SJCRH30 (cell line): Measurements from ENCODE around the gene GRID1. TPM values are rescaled to one million over a fixed set of nuclear protein-coding genes. Genes with fewer than 3 reads are reported as not detected.

ENCODE experiments used
- DNase-seq, 2 experiments: peaks; one replicate each; pipeline ENCODE4 v3.0.0-alpha.2; 2015 to 2020
- H3K27ac ChIP-seq: fragments of 250-450 bp; sonication (Bioruptor Pico); 2 replicates; pipeline ENCODE4 v1.5.1; 2020; ENCODE audit warnings: mild to moderate bottlenecking, moderate library complexity
- H3K27me3 ChIP-seq: fragments of 250-450 bp; sonication (Bioruptor Pico); 2 replicates; pipeline ENCODE4 v1.5.1; 2020; ENCODE audit warnings: mild to moderate bottlenecking, moderate library complexity
- H3K36me3 ChIP-seq: fragments of 250-450 bp; sonication (Bioruptor Pico); 2 replicates; pipeline ENCODE4 v1.5.1; 2020; ENCODE audit warnings: mild to moderate bottlenecking, moderate library complexity
- H3K4me1 ChIP-seq: fragments of 250-450 bp; sonication (Bioruptor Pico); 2 replicates; pipeline ENCODE4 v1.5.1; 2020; ENCODE audit warnings: mild to moderate bottlenecking, moderate library complexity
- H3K4me3 ChIP-seq: fragments of 250-450 bp; sonication (Bioruptor Pico); 2 replicates; pipeline ENCODE4 v1.5.1; 2020; ENCODE audit warnings: mild to moderate bottlenecking, moderate library complexity
- H3K9me3 ChIP-seq: fragments of 250-450 bp; sonication (Bioruptor Pico); replicated peaks from 2 replicates; pipeline ENCODE4 v1.5.1; 2020; ENCODE audit warnings: mild to moderate bottlenecking, moderate library complexity
- total RNA-seq: library from RNA; depleted of rRNA; stranded (reverse); fragments of >200 nt; shearing (Covaris generic); gene quantifications from 2 replicates; pipeline ENCODE4 v1.2.3, GENCODE V29; 2014

GRID1 gene
- total RNA-seq, 1 experiment from 2014 or later, result not detected

- Histone ChIP-seq H3K4me3 (no peak overlapping the region), H3K27me3 (no peaks in the 10 kb centered on the region), H3K4me1 (no peaks in the 10 kb centered on the region), H3K27ac (no peak overlapping the region), H3K36me3 (no peaks in the 10 kb centered on the region), H3K9me3 (no peaks in the 10 kb centered on the region)
- DNase-seq, result no peak
Measured at GRCh38 chr10:86333826-86334487, 32.6 kb downstream of the GRID1 start.

- H3K4me1 ChIP-seq, result no peaks in the 10 kb centered on the region
- H3K9me3 ChIP-seq, result no peaks in the 10 kb centered on the region
- H3K27me3 ChIP-seq, result no peaks in the 10 kb centered on the region
- no peak overlapping the region for H3K4me3 ChIP-seq
- H3K36me3 ChIP-seq, result no peaks in the 10 kb centered on the region
- DNase-seq, result no peak
- H3K27ac ChIP-seq, result no peak overlapping the region
Measured at GRCh38 chr10:86331861-86332260, 34.7 kb downstream of the GRID1 start.

GRCh38 chr10:86330778-86331763 lies 35.5 kb downstream of the GRID1 start:
- Histone ChIP-seq H3K27me3 (no peaks in the 10 kb centered on the region), H3K36me3 (no peaks in the 10 kb centered on the region), H3K27ac (no peak overlapping the region), H3K4me3 (no peak overlapping the region), H3K4me1 (no peaks in the 10 kb centered on the region), H3K9me3 (no peaks in the 10 kb centered on the region)
- no peak for DNase-seq

GRCh38 chr10:86329896-86330680 lies 36.5 kb downstream of the GRID1 start:
- no peak overlapping the region for H3K4me3 ChIP-seq
- H3K9me3 ChIP-seq, result no peaks in the 10 kb centered on the region
- H3K27ac ChIP-seq, result no peak overlapping the region
- no peaks in the 10 kb centered on the region for H3K27me3 ChIP-seq
- H3K4me1 ChIP-seq, result no peaks in the 10 kb centered on the region
- no peak for DNase-seq
- no peaks in the 10 kb centered on the region for H3K36me3 ChIP-seq

- H3K4me1 ChIP-seq, result no peaks in the 10 kb centered on the region
- H3K9me3 ChIP-seq, result no peaks in the 10 kb centered on the region
- no peaks in the 10 kb centered on the region for H3K36me3 ChIP-seq
- no peak overlapping the region for H3K27ac ChIP-seq
- DNase-seq, result no peak
- H3K4me3 ChIP-seq, result no peak overlapping the region
- H3K27me3 ChIP-seq, result no peaks in the 10 kb centered on the region
Measured at GRCh38 chr10:86329093-86329710, 37.4 kb downstream of the GRID1 start.

GRCh38 chr10:86327954-86328725 lies 38.5 kb downstream of the GRID1 start:
- no peak for DNase-seq
- no peaks in the 10 kb centered on the region for H3K27me3 ChIP-seq
- no peak overlapping the region for H3K4me3 ChIP-seq
- H3K36me3 ChIP-seq, result no peaks in the 10 kb centered on the region
- H3K4me1 ChIP-seq, result no peaks in the 10 kb centered on the region
- no peaks in the 10 kb centered on the region for H3K9me3 ChIP-seq
- H3K27ac ChIP-seq, result no peak overlapping the region

- Histone ChIP-seq H3K27me3 (no peaks in the 10 kb centered on the region), H3K27ac (no peak overlapping the region)
Measured at GRCh38 chr10:86325158-86325557, 41.4 kb downstream of the GRID1 start.

GRCh38 chr10:86321568-86321967 lies 45.0 kb downstream of the GRID1 start:
- H3K9me3 ChIP-seq, result no peaks in the 10 kb centered on the region
- H3K36me3 ChIP-seq, result no peaks in the 10 kb centered on the region
- no peaks in the 10 kb centered on the region for H3K4me1 ChIP-seq
- no peak for DNase-seq
- no peak overlapping the region for H3K27ac ChIP-seq
- H3K27me3 ChIP-seq, result no peaks in the 10 kb centered on the region
- no peak overlapping the region for H3K4me3 ChIP-seq

More at GRCh38 chr10:86325158-86325557, 41.4 kb downstream of the GRID1 start:
- no peaks in the 10 kb centered on the region for H3K36me3 ChIP-seq
- no peaks in the 10 kb centered on the region for H3K9me3 ChIP-seq
- no peaks in the 10 kb centered on the region for H3K4me1 ChIP-seq
- DNase-seq, result no peak
- H3K4me3 ChIP-seq, result no peak overlapping the region

- DNase-seq, result no peak
- H3K9me3 ChIP-seq, result no peaks in the 10 kb centered on the region
- H3K4me1 ChIP-seq, result no peaks in the 10 kb centered on the region
- H3K27ac ChIP-seq, result no peak overlapping the region
- H3K36me3 ChIP-seq, result no peaks in the 10 kb centered on the region
- H3K27me3 ChIP-seq, result no peaks in the 10 kb centered on the region
- H3K4me3 ChIP-seq, result no peak overlapping the region
Measured at GRCh38 chr10:86319676-86320075, 46.9 kb downstream of the GRID1 start.

GRCh38 chr10:86317949-86318725 lies 48.5 kb downstream of the GRID1 start:
- no peaks in the 10 kb centered on the region for H3K9me3 ChIP-seq
- no peak overlapping the region for H3K27ac ChIP-seq
- no peak overlapping the region for H3K4me3 ChIP-seq
- no peaks in the 10 kb centered on the region for H3K27me3 ChIP-seq
- DNase-seq, result no peak
- H3K36me3 ChIP-seq, result no peaks in the 10 kb centered on the region
- no peaks in the 10 kb centered on the region for H3K4me1 ChIP-seq

GRCh38 chr10:86316990-86317389 lies 49.6 kb downstream of the GRID1 start:
- no peaks in the 10 kb centered on the region for H3K36me3 ChIP-seq
- H3K4me3 ChIP-seq, result no peak overlapping the region
- no peak overlapping the region for H3K27ac ChIP-seq
- no peak for DNase-seq
- no peaks in the 10 kb centered on the region for H3K4me1 ChIP-seq
- no peaks in the 10 kb centered on the region for H3K9me3 ChIP-seq
- no peaks in the 10 kb centered on the region for H3K27me3 ChIP-seq

- no peaks in the 10 kb centered on the region for H3K27me3 ChIP-seq
- DNase-seq, result no peak
- H3K4me1 ChIP-seq, result no peaks in the 10 kb centered on the region
Measured at GRCh38 chr10:86316274-86316835, 50.2 kb downstream of the GRID1 start.

GRCh38 chr10:86315549-86315942 lies 51.0 kb downstream of the GRID1 start:
- no peaks in the 10 kb centered on the region for H3K4me1 ChIP-seq
- no peaks in the 10 kb centered on the region for H3K27me3 ChIP-seq
- no peak overlapping the region for H3K4me3 ChIP-seq
- no peaks in the 10 kb centered on the region for H3K9me3 ChIP-seq
- no peak overlapping the region for H3K27ac ChIP-seq
- H3K36me3 ChIP-seq, result no peaks in the 10 kb centered on the region
- no peak for DNase-seq

More at GRCh38 chr10:86316274-86316835, 50.2 kb downstream of the GRID1 start:
- Histone ChIP-seq H3K36me3 (no peaks in the 10 kb centered on the region), H3K4me3 (no peak overlapping the region), H3K9me3 (no peaks in the 10 kb centered on the region), H3K27ac (no peak overlapping the region)
